ENCODE measurements around the gene THAP8.
A peak's percentile ranks its signal among the peaks of the same experiment; 100 is the strongest.

The THAP8 gene

GRCh38 chr19:36009633-36010379, 44.3 kb downstream of the THAP8 start:
- Histone ChIP-seq H3K9ac (ENCODE audit: low read length) (peak overlapping the region; percentile 51; the same call in 1 of the 2 replicates), H4K20me1 (ENCODE audit: low read depth, low read length) (no peaks in the 10 kb centered on the region), H3K9me2 (replicated peaks; ENCODE audit: insufficient read depth, low read length) (no peaks in the 10 kb centered on the region), H3K27me3 (ENCODE audit: low read length) (no peaks in the 10 kb centered on the region), H3K27ac (ENCODE audit: low read depth, low read length) (no peak overlapping the region), H3K36me3 (ENCODE audit: low read length) (no peaks in the 10 kb centered on the region), H3K79me2 (ENCODE audit: insufficient read depth, low read length) (peaks cover 8% of the 10 kb centered on the region; the same call in 1 of the 2 replicates), H3F3A (ENCODE audit: insufficient read depth) (peaks cover 7% of the 10 kb centered on the region; the same call in 1 of the 2 replicates), H3K4me2 (ENCODE audit: low read depth, low read length, poor library complexity, severe bottlenecking) (peak overlapping the region; percentile 41), H3K4me3 (ENCODE audit: insufficient read depth, low read length, poor library complexity, severe bottlenecking) (no peak overlapping the region), H3K9me3 (ENCODE audit: insufficient read depth, low read length) (no peaks in the 10 kb centered on the region), H2AFZ (ENCODE audit: low read depth, low read length, severe bottlenecking) (no peak overlapping the region)
- TF ChIP-seq EZH2phosphoT487 (conservative IDR thresholded peaks at IDR 0.05; ENCODE audit: low read length) (no peak), CTCF (IDR thresholded peaks at IDR 0.05; ENCODE audit: insufficient read depth, low read length, poor library complexity, severe bottlenecking) (no peak)

- H3K9ac ChIP-seq (ENCODE audit: low read length): peak overlapping the region; percentile 51
- H3F3A ChIP-seq (ENCODE audit: insufficient read depth): peaks cover 7% of the 10 kb centered on the region; the same call in 1 of the 2 replicates
- H3K79me2 ChIP-seq (ENCODE audit: insufficient read depth, low read length): peaks cover 5% of the 10 kb centered on the region; the same call in 1 of the 2 replicates
- no peaks in the 10 kb centered on the region for H3K9me2 ChIP-seq (replicated peaks; ENCODE audit: insufficient read depth, low read length)
- TF ChIP-seq EZH2phosphoT487 (conservative IDR thresholded peaks at IDR 0.05; ENCODE audit: low read length) (no peak), CTCF (IDR thresholded peaks at IDR 0.05; ENCODE audit: insufficient read depth, low read length, poor library complexity, severe bottlenecking) (no peak)
- no peaks in the 10 kb centered on the region for H3K36me3 ChIP-seq (ENCODE audit: low read length)
- no peaks in the 10 kb centered on the region for H3K9me3 ChIP-seq (ENCODE audit: insufficient read depth, low read length)
- H3K27ac ChIP-seq (ENCODE audit: low read depth, low read length): no peak overlapping the region
- H2AFZ ChIP-seq (ENCODE audit: low read depth, low read length, severe bottlenecking): no peak overlapping the region
- no peaks in the 10 kb centered on the region for H4K20me1 ChIP-seq (ENCODE audit: low read depth, low read length)
- peak overlapping the region; percentile 41 for H3K4me2 ChIP-seq (ENCODE audit: low read depth, low read length, poor library complexity, severe bottlenecking)
- H3K27me3 ChIP-seq (ENCODE audit: low read length): no peaks in the 10 kb centered on the region
- H3K4me3 ChIP-seq (ENCODE audit: insufficient read depth, low read length, poor library complexity, severe bottlenecking): peak overlapping the region; percentile 43
Observed at GRCh38 chr19:36009220-36009619, 44.9 kb downstream of the THAP8 start.

- Histone ChIP-seq H3F3A (ENCODE audit: insufficient read depth) (peaks cover 7% of the 10 kb centered on the region; the same call in 1 of the 2 replicates), H2AFZ (ENCODE audit: low read depth, low read length, severe bottlenecking) (no peak within 1 kb of the TSS), H3K9ac (ENCODE audit: low read length) (peak within 1 kb of the TSS; percentile 51), H3K4me2 (ENCODE audit: low read depth, low read length, poor library complexity, severe bottlenecking) (peak within 1 kb of the TSS; percentile 41), H3K4me3 (ENCODE audit: insufficient read depth, low read length, poor library complexity, severe bottlenecking) (peak within 1 kb of the TSS; percentile 43), H3K9me2 (replicated peaks; ENCODE audit: insufficient read depth, low read length) (no peaks in the 10 kb centered on the region), H3K9me3 (ENCODE audit: insufficient read depth, low read length) (no peaks in the 10 kb centered on the region), H4K20me1 (ENCODE audit: low read depth, low read length) (no peaks in the 10 kb centered on the region), H3K79me2 (ENCODE audit: insufficient read depth, low read length) (peaks cover under 1% of the 10 kb centered on the region; the same call in 1 of the 2 replicates), H3K27me3 (ENCODE audit: low read length) (no peaks in the 10 kb centered on the region), H3K36me3 (ENCODE audit: low read length) (no peaks in the 10 kb centered on the region), H3K27ac (ENCODE audit: low read depth, low read length) (no peak within 1 kb of the TSS)
- TF ChIP-seq EZH2phosphoT487 (conservative IDR thresholded peaks at IDR 0.05; ENCODE audit: low read length) (no peak), CTCF (IDR thresholded peaks at IDR 0.05; ENCODE audit: insufficient read depth, low read length, poor library complexity, severe bottlenecking) (no peak)
Observed at GRCh38 chr19:36008336-36008978, 45.6 kb downstream of the THAP8 start, which contains the start of gene SYNE4. Gene SYNE4, minus strand, starts transcription at chr19:36008813. Its CDS starts 132 bp downstream, at chr19:36008681.

Data from SU-DHL-6 (cell line).